PC-9 (cell line): ENCODE measurements around the gene SLC25A24. TPM values are rescaled to one million over a fixed set of nuclear protein-coding genes. Genes with fewer than 3 reads are reported as not detected.

Experiments
- BruUV-seq: library from RNA; stranded (reverse); fragments of 400-500 nt; replicated peaks from 2 replicates; lab custom pipeline; 2021; lab: Mats Ljungman, UMichigan
- CTCF ChIA-PET: fragments of 300-600 bp; sonication (Branson Sonifier 250); formaldehyde crosslinking; loops from one replicate; lab custom pipeline; 2022; ENCODE audit warnings: antibody characterized with exemption; lab: Charles Lee
- POLR2A ChIA-PET: fragments of 300-600 bp; sonication (Branson Sonifier 250); formaldehyde crosslinking; loops from one replicate; lab custom pipeline; 2022; ENCODE audit warnings: antibody characterized with exemption; ENCODE audit not compliant: unreplicated experiment; lab: Charles Lee
- DNase-seq, 2 experiments: peaks; one replicate each; pipeline versions ENCODE4 v3.0.0 to v3.0.0-alpha.2; 2015 to 2022; ENCODE audit warnings: mixed read lengths in 1 of 2
- H2AFZ ChIP-seq: fragments of 200-600 bp; sonication (generic); 2 replicates; pipeline ENCODE4 v1.8.1; 2017; ENCODE audit warnings: antibody characterized with exemption
- H3F3A ChIP-seq: fragments of 200-600 bp; sonication (generic); 2 replicates; pipeline ENCODE4 v1.8.1; 2017; ENCODE audit warnings: antibody characterized with exemption, mild to moderate bottlenecking, low read depth; ENCODE audit not compliant: insufficient read depth
- H3K27ac ChIP-seq: fragments of 200-600 bp; sonication (generic); 2 replicates; pipeline ENCODE4 v1.6.1; 2016; ENCODE audit warnings: mixed run types
- H3K27me3 ChIP-seq: fragments of 200-600 bp; sonication (generic); 2 replicates; pipeline ENCODE4 v1.6.1; 2016; ENCODE audit warnings: low read depth, mixed run types; ENCODE audit not compliant: insufficient read depth
- H3K36me3 ChIP-seq: fragments of 200-600 bp; sonication (generic); 2 replicates; pipeline ENCODE4 v1.6.1; 2016; ENCODE audit warnings: low read depth, mixed run types
- H3K4me1 ChIP-seq: fragments of 200-600 bp; sonication (generic); replicated peaks from 2 replicates; pipeline ENCODE4 v1.6.1; 2016; ENCODE audit warnings: mixed run types; ENCODE audit not compliant: insufficient read depth
- H3K4me2 ChIP-seq: fragments of 200-600 bp; sonication (generic); 2 replicates; pipeline ENCODE4 v1.6.1; 2017; ENCODE audit warnings: mixed run types
- H3K4me3 ChIP-seq: fragments of 200-600 bp; sonication (generic); 2 replicates; pipeline ENCODE4 v1.6.1; 2016; ENCODE audit warnings: mixed run types
- H3K79me2 ChIP-seq: fragments of 200-600 bp; sonication (generic); 2 replicates; pipeline ENCODE4 v1.6.1; 2017; ENCODE audit warnings: low read depth, mixed run types
- H3K9me2 ChIP-seq: fragments of 200-600 bp; sonication (generic); 2 replicates; pipeline ENCODE4 v1.8.1; 2017; ENCODE audit warnings: mild to moderate bottlenecking; ENCODE audit not compliant: insufficient read depth
- H3K9me3 ChIP-seq: fragments of 200-600 bp; sonication (generic); 2 replicates; pipeline ENCODE4 v1.8.1; 2016; ENCODE audit warnings: low read depth; ENCODE audit not compliant: insufficient read depth
- H4K20me1 ChIP-seq: fragments of 200-600 bp; sonication (generic); 2 replicates; pipeline ENCODE4 v1.8.1; 2017; ENCODE audit not compliant: insufficient read depth
- CTCF ChIP-seq: fragments of 200-600 bp; sonication (generic); conservative IDR thresholded peaks from 2 replicates; pipeline ENCODE4 v1.6.1; 2017; ENCODE audit warnings: mixed run types, antibody characterized with exemption, mild to moderate bottlenecking, moderate library complexity
- EZH2 ChIP-seq: fragments of 200-600 bp; sonication (generic); IDR thresholded peaks from 2 replicates; pipeline ENCODE4 v1.8.0; 2017; ENCODE audit warnings: antibody characterized with exemption, low read depth
- intact Hi-C: fragments of 100-400 bp; cut with micrococcal nuclease; formaldehyde crosslinking; loops from one replicate; pipeline ENCODE4 v1.10.0; 2022; ENCODE audit not compliant: unreplicated experiment
- total RNA-seq: library from RNA; stranded (reverse); gene quantifications from 2 replicates; pipeline ENCODE4 v1.2.3, GENCODE V29; 2021

Gene SLC25A24
- total RNA-seq, 1 experiment from 2014 or later: 60.5 TPM

DNA sequence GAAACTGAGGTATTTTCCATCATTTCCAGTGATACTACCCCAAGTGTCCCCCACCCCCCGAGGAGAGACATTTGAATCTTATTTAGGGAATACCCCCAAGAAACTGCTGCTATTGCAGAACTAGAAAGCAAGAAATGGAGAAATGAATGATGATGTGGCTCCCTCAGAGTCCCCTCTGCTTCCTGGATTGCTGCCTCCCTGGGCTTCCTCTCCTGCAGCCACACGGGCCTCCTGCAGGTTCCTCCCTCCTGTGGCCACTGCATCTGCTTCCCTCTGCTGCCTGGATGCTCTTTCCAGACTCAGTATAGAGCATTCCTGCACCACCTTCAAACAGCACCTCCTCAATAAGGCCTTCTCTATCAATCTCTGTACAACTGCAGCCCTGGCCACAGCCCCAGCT lies 69.3 kb downstream of the SLC25A24 start:
- Histone ChIP-seq H3K9me2 (no peaks in the 10 kb centered on the region), H3K36me3 (peaks cover 19% of the 10 kb centered on the region), H3K4me2 (no peak overlapping the region), H3K9me3 (no peaks in the 10 kb centered on the region; the same call in 1 of the 2 replicates), H4K20me1 (no peaks in the 10 kb centered on the region), H3K27ac (no peak overlapping the region), H3K27me3 (no peaks in the 10 kb centered on the region), H3K4me3 (no peak overlapping the region), H2AFZ (no peak overlapping the region), H3K79me2 (no peaks in the 10 kb centered on the region), H3F3A (peaks cover 12% of the 10 kb centered on the region; the same call in 1 of the 2 replicates), H3K4me1 (peaks cover 7% of the 10 kb centered on the region; the same call in 1 of the 2 replicates)
- intact Hi-C loops: no loop called here
- no peak for DNase-seq
- CTCF ChIA-PET: no interaction called here
- TF ChIP-seq EZH2 (no peak), CTCF (no peak)
- POLR2A ChIA-PET: no interaction called here
- BruUV-seq: no TSS peak

- ChIA-PET POLR2A (no interaction called here), CTCF (no interaction called here)
- TF ChIP-seq CTCF: no peak
- no peak for TF ChIP-seq EZH2
- Histone ChIP-seq H3K9me3 (no peaks in the 10 kb centered on the region; the same call in 1 of the 2 replicates), H3K4me3 (no peak overlapping the region), H3K9me2 (no peaks in the 10 kb centered on the region), H3K4me1 (peaks cover 11% of the 10 kb centered on the region), H3K36me3 (peaks cover 11% of the 10 kb centered on the region), H3K4me2 (no peak overlapping the region), H3K27ac (no peak overlapping the region), H3K79me2 (no peaks in the 10 kb centered on the region), H4K20me1 (no peaks in the 10 kb centered on the region), H2AFZ (no peak overlapping the region), H3F3A (peaks cover 12% of the 10 kb centered on the region; the same call in 1 of the 2 replicates), H3K27me3 (no peaks in the 10 kb centered on the region)
- intact Hi-C loops: loop anchor here (10.0 kb wide), 2 partner anchors 165 to 515 kb away; partner anchors contain the start of gene VAV3
- DNase-seq: no peak
- no TSS peak for BruUV-seq
Observed at GRCh38 chr1:108129999-108130398, 70.1 kb downstream of the SLC25A24 start.

DNA sequence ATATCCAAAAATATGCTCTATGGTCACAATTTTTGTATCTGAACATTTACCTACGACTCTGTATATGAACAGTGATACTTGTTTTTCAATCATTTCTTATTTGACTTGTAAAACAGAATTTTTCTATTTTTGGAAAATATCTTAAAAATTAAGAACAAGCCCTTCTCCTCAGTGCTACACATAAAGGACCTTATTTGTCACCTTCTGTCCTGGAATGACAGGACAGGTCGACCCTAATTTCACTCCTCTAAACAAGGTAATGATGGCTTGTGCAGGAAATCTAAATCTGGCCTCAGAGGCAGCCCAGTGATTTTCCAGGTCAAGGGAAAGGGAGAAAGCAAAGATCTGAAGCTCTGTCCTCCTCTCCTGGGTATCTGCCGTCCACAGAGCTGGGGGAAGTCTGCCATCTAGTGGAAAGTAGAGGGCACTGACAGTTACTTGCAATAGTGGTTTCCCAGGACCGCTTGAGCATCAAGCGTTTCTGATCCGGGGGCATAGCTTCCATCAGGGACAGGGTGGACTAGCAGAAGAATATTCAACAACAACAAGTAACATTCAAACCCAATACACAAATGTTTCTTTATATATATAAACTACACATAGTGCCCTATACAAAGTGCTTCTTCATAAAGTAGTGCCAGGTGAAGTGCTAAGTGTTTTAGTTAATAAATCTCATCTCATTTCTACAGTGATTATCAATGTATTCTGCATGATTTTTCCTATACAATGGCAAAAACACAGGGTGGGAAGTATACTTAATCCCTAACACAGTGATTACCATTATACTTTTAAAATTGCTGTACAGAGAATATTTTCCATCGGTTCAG lies 74.6 kb downstream of the SLC25A24 start:
- Histone ChIP-seq H3F3A (peaks cover 12% of the 10 kb centered on the region; the same call in 1 of the 2 replicates), H3K4me2 (no peak overlapping the region), H4K20me1 (no peaks in the 10 kb centered on the region), H3K9me3 (no peaks in the 10 kb centered on the region), H2AFZ (no peak overlapping the region), H3K4me3 (no peak overlapping the region), H3K27ac (no peak overlapping the region), H3K27me3 (no peaks in the 10 kb centered on the region), H3K79me2 (no peaks in the 10 kb centered on the region), H3K4me1 (peaks cover 11% of the 10 kb centered on the region), H3K9me2 (no peaks in the 10 kb centered on the region), H3K36me3 (no peaks in the 10 kb centered on the region)
- DNase-seq: peak; percentile 59 to 71
- TF ChIP-seq EZH2 (no peak), CTCF (peak; percentile 99)
- intact Hi-C loops: loop anchor here (1.0 to 10.0 kb wide), 3 partner anchors 161 to 519 kb away; partner anchors contain the start of gene VAV3
- no TSS peak for BruUV-seq
- POLR2A ChIA-PET: no interaction called here
- CTCF ChIA-PET: interaction anchor here (0.6 to 3.0 kb wide), 4 partner anchors 133 to 556 kb away, joined by 3 to 27 read pairs (median 8); no protein-coding TSS in a partner anchor
